IMR-90 (cell line): ENCODE data around the gene SYNE1.

ENCODE experiments used
- CTCF ChIP-seq: conservative IDR thresholded peaks from 2 replicates; pipeline ENCODE4 v1.5.1; 2012; ENCODE audit warnings: mild to moderate bottlenecking, low read depth, low read length, improper control_type of control experiment
- MAZ ChIP-seq: IDR thresholded peaks from 2 replicates; pipeline ENCODE4 v1.6.1; 2012; ENCODE audit warnings: low read depth, mild to moderate bottlenecking, low read length, improper control_type of control experiment, moderate library complexity, borderline replicate concordance
- MXI1 ChIP-seq: IDR thresholded peaks from 2 replicates; pipeline ENCODE4 v1.6.1; 2012; ENCODE audit warnings: low read depth, mild to moderate bottlenecking, low read length, moderate library complexity, borderline replicate concordance
- POLR2A ChIP-seq: IDR thresholded peaks from 2 replicates; pipeline ENCODE4 v1.6.1; 2012; ENCODE audit warnings: mild to moderate bottlenecking, low read depth, low read length
- RFX5 ChIP-seq: IDR thresholded peaks from 2 replicates; pipeline ENCODE4 v1.8.0; 2012; ENCODE audit warnings: low read depth, mild to moderate bottlenecking, low read length, moderate library complexity
- USF2 ChIP-seq: fragments of 150-350 bp; IDR thresholded peaks from 2 replicates; pipeline ENCODE4 v1.6.1; 2017; ENCODE audit warnings: mild to moderate bottlenecking, antibody characterized with exemption, low read length, low read depth

GRCh38 chr6:152398993-152399392 is 238.2 kb downstream of the SYNE1 start:
- no peak for TF ChIP-seq POLR2A
- TF ChIP-seq MXI1, result no peak
- no peak for TF ChIP-seq CTCF
- no peak for TF ChIP-seq USF2
- no peak for TF ChIP-seq RFX5
- no peak for TF ChIP-seq MAZ
